ENCODE results near the gene LHFPL6.

The LHFPL6 gene

DNA sequence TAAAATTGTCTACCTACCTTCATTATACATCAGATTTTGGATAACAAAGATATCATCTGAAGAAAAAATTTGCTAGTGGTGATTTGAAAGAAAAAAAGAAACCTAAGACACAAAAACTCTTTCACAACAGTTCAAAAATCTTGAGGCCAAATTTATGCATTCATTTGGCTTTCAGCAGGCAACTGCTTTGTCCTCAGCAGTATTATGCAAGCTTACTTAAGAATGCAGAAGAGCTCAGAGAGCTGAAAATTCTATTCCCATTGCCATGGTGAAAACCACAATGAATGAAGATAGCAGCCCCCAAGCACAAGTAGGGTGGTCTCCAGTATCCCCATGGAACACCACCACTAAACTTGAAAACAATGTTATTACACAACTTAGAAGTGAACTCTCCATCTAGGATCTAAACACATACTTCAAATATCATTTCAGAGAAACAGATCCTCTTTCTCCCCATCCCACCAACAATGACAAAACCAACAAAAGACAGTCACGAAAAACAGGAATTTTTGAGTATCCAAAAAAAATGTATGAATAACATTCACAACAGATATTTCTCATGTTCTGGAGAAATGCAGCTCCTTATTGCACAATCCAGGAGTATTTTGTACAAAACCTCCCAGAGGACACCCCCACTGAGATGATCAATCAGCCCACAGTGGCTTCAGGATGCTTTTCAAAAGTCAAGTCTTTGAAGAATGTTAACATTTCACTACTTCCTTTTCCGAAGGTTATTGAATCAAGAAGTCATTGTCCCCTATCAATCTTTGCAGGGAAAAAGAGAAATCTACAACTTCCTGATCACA is 192.7 kb downstream of the LHFPL6 start:
- no peak for DNase-seq

DNA sequence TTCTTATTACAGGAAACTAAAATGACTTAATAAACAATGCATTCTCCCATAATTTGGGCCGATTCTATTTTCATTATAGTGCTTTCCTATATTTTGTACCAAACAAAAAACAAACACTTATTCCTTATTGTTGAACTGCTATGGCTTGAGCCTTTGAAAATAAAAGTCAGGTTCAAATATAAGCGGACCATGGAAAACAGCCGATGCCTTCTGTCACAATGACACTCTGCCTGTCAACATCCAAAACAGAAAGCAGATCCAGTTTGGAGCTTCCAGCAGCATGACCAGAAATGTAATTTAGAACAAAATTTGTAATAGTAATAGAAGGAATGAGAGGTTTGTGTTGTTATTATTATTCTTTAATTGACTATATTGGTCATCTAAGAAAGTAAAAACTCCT is 194.5 kb downstream of the LHFPL6 start:
- DNase-seq: no peak

DNA sequence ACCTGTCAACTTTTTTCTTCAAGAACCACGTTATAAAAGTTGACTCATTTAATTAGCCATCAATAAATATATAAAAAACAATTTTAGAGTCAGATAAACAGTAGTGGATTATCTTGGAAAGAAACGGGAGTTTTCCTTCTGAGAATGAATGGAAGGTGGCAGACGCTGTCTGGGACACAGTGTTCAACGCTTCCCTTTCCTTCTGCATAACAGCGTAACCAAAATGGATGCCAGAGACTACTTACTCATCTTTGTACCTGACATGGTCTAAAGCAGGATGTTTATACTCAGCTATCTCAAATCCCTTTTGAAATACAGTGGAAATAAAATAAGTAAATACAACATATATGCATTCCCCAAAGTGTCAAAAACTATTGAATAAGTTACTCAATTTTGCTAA is 195.2 kb downstream of the LHFPL6 start:
- DNase-seq: no peak

DNA sequence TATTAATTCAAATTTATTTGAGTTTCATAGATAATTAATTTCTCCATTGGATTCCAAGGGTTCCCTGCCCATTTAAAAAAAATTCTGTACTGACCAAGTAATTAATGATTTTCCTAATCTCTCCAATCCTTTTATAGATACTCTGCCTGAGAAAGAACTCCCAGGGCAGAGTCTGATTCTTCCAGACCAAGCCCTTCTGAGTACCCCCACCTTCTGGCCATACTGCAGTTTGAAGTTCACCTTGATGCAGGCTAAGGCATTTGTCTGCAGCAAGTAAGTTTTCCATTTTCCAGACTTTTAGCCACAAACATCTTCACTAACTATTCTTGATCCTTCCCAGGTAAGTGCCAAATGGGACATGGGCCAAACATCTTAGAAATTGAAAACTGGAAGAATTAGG is 195.9 kb downstream of the LHFPL6 start:
- no peak for DNase-seq

DNA sequence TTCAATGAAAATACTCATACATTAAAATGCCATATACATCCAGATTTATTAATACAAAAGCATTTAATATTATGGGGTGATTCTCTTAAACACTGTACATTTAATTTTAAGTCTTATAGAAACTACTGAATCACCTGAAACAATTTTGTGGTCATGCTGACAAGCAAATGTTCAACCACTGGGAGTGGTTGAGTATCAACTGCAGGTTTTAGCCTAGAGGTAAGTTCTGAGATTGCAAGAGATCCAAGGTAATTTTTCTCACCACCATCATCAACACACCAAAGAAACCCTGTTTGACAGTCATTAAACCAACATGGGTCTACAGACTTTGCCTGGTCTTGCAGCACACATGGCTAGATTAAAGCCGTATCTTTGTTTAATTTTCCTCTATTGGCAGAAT is 196.3 kb downstream of the LHFPL6 start:
- no peak for DNase-seq

DNA sequence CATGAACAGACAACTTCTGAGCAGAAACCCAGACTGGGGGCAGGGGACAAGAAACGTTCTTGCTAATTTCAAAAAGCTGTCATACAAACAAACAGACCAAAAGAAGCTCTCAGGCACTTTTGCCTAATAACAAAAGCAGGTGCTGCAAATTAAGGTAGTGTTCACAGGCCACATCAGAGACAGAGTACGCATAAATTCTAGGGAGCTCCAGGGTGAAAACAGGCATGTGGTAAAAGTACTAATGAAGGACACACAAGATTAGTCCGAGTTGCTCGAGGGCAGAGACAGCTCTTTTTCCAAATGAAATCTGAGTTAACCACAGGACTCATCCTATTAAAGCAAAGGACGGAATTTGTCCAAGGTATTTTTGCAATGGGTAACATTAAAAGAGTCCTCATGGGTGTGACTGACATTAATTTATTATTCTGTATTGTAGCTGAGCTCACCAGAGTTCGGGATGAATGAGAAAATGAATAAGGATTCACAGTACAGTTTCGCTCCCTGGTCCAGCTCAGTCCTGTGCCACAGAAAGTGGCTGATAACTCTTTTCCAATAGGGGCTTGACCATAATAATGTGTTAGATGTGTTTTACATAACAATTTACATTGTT is 197.3 kb downstream of the LHFPL6 start:
- DNase-seq: no peak

DNA sequence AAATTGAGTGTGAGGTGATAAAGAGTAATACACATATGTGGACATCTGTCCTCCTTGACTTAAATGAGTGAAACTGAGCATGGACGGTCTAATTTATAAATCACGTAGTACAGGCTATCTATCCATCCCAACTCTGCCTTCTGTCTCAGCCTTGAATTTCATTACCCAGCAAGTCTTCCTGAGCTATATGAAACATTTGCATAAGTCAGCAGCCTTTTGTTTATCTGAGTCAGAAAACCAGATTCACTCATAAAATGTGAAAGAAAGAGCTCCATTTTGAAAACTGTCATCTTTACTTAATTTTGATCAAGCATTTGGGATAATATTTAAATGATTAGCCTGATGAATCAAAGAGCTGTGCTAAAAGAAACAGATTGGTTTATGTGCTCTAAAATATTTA is 197.9 kb downstream of the LHFPL6 start:
- DNase-seq: no peak

DNA sequence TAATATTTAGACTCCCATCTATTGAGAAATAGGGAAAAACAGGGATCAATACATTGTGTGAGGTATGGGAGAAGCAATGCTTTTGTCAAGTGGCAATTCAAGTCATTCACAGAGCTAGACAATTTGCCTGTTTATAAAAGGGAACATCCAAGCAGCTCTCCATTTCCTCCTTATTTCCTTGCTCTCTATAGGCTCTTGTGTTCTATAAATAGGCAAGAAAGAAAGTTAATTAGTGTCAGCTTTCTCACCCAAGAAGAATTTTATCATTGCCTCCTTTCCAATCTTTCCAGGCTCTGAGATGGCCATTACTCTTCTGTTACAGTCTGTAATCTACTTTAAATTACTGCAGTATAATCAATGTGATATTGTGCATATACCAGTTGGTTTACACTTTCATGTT is 199.9 kb downstream of the LHFPL6 start:
- DNase-seq: no peak

DNA sequence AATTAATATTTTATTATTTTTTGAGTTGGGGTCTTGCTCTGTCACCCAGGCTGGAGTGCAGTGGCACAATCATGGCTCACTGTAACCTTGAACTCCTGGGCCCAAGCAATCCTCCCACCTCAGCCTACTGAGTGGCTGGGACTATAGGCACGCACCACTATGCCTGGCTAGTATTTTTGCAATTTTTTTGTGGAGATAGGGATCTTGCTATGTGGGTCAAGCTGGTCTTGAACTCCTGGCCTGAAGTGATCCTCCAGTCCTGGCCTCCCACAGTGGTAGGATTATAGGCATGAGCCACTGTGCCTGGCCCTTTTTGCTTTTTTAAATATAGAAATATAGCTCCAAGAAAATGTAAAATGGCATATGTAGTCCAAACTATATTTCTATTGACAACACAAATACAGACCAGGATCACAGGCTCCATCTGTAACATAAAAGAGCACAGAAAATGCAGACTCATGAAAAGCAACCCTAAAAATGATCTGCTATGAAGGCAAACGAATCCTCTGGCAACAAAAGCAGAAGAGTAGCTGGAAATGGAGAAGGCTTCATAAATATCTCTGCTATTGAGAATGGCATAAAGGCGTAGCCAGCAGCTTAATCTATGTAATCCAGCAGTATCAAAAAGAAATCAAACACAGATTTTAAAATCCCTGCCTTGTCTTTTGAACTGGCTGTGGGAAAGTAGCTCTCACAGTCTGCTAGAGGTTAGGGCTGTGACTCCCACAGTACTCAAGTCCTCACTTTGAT is 200.6 kb downstream of the LHFPL6 start:
- no peak for DNase-seq

DNA sequence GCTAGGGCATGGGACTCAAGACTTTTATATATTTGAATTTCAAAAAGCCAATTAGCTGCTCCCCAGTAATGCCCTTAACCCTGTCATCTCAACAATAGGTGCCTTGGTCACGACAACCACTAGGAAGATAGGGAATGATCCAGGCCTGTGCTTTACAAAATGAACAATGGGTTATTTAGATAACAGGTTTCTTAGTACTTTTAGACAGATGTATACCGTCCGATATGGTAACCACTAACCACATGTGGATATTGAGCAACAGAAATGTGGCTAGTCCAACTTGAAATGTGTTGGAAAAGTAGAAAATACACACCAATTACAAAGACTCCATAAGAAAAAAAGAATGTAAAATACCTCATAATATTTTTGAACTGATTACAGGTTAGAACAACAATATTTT is 201.2 kb downstream of the LHFPL6 start:
- no peak for DNase-seq

DNA sequence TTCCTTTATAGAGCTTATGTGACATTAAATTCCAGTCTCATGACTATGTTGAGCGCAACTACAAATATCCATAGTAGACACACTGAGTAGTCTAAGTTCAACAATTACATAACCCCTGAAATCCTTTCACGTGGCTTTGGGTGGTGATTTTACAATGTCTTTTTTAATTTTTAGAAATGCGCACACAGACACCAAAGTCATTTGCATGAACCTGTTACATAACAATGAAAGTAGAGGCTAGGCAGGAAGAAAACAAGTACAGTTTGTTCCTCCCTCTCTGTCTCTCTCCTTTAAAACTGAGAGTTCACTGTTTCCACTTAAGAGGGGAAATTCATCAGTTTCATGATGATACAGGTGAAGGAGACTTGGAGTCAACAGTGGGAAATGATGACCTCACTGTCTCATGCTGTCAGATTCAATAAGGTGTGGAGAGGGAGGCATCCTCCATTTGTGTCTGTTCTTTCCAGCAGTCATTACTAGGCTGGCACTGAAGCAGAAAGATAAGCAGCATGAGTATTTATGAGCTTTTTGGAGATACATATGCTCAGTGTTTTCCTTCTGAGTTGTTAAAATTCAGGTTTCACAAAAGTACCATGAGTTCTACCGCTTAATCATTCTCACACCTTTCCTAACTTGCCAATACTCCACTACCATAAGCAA is 201.8 kb downstream of the LHFPL6 start:
- no peak for DNase-seq

DNA sequence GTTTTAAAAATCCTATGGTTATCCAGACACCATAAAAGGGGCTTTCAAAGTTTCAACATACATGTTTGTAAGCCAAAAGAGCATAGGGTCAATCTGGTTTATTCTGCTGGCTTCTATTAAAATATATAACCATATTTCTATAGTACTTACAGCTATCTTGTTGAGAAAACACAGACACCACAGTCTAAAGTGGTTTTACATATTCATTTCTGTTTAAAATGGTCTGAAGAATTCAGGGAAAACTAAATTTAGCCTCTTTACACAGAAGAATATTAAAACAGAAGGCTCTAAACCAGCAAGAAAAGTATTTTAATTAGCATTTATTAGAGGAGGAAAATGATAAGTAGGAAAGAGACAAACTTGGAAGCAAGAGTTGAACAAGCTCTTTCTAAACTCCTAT is 203.9 kb downstream of the LHFPL6 start:
- no peak for DNase-seq

DNA sequence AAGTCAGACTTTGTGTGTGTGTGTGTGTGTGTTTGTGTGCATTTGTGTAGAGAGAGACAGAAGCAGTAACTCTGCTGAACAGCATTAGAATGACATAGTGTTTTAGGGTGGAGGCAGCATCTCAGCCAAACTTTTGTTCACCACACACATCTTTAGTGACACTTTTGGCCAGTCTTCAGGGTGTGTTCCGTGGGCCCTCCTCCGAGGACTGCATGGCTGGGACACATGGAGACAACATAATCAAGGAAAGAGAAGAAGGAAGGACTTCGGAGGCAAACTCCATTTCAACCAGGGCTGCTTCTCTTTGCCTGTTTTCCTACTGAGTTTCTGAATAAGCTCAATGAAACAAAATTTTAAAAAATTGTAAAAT is 205.1 kb downstream of the LHFPL6 start:
- DNase-seq: no peak

DNA sequence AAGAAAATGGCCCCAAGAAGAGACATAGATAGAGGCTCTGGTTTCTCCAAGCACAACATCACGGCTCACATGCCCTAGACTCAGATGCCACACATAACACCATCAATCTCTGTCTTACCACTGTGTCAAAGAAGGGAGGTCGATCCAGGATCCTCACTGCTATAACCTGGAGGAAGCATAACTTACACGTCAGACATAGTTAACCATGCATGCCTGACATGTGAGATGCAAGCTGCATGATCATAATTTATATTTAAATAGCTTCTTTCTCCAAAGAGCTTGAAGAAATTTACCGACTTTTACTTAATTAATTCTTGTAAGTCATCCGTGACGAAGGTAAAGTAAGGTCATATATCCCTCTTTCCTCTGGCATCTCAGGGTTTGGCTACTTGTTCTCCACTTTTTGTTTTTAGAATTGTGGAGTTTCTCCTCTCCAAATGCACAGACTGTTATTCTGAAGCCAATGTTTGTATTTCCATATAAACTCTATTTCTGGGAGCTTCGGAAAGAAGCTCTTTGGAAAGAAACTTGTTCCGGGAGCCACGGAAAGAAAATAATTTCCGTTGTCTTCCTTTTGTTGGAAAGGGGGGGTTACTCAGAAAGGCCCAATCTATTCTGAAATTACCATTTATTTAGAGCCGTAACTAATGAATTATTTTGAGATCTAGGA is 205.6 kb downstream of the LHFPL6 start:
- DNase-seq: no peak

DNA sequence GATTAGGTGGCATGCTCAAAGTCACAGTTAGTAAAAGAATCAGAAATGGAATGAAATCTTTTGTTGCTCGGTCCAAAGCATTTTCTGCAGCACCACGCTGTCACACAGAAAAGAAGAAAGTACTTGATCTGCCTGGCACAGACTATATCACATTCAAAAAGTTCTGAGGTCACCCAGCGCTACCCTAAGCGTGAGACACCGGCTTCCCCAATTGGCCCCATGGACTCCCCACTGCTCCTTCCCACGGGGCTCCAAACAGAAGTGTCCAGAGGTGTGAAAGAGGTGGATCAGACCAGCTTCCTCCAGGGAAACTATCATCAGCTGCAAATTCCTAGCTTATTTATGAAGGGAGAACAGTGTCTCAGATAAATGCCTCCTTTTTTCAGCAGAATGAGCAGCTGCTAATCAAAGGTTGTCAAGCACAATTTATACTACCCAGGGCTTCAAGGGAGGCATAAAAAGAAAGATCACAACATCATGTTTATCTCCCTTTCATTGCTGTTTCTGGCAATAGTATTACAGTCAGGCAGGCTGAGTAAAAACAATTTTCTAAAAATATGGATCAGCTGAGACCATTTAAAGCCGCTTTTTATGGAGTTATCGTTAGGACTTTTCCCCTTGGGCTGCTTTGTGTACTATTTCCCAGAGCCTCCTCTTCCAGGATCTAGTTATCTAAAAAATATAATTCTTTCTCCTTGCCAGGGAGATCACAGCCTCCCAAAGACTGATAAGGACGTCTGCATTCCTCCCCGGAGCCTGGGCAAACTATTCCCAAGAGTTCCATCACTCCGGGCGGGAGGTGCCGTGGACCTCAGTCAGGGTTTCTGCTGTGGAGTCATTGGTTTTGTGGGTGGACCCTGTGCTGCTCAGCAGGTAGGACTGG is 208.0 kb downstream of the LHFPL6 start:
- DNase-seq: no peak

DNA sequence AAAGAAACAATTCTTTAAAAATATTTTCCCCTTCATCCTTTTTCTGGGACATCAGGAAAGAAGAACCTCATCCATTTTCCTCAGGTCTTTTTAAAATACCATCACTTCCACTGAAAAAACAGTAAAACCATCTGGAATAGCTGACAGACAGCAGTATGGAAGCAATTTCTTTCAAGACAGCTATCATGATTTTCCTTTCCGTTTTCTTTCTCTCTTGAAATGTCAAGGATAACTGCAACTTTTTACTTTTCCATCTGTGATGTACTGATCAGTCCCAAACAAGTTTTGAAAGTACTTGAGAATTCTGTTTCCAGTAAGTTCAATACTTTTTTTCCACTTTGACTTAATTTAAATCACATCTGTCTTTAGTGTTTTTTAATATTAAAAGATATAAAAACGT is 211.2 kb downstream of the LHFPL6 start:
- no peak for DNase-seq

DNA sequence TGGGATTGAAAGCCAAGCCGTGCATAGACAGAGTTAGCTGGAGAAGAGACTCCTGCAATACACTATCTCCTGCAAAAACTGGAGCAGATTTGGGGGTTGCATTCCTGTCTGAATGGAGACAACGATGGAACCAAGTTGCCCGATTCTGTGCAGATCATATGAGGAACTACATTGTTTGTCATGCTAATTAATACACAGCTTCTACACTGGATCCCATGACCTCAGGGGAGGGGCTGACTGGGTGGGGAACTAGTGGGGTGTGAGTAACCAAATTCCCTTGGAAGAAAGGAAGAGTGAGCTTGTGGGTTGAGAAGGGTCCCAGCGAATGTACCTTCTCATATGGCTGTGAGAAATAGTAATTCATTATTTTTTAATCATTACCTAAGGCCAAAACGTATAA is 214.0 kb downstream of the LHFPL6 start:
- no peak for DNase-seq

DNA sequence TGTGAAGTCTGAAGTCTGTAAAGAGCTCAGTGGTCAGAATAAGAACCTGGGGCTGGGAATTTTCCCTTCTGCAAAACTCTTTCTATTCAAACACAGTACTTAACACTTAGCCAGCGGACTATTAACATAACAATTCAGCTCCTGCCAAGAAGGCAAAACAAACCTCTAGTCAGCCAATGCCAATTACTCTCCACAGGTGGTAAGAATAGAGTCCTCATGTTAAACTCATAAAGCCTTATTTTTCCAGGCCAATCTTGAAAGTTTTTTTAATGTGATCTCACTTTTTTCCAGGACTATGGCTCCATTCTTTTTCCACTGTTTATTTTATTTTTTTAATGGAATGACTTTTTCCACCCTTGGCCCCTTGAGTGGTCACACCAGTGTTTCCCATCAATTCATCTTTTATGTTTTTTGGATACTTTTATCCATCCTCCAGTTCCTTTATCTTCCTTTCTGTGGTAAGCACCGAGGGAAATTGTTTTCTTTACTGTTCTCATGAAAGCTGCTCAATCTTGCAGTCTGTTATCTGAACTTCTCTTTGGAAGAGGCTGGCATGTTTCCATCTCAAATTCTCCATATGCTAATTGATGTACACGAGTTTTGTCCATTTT is 217.3 kb downstream of the LHFPL6 start:
- DNase-seq: no peak

DNA sequence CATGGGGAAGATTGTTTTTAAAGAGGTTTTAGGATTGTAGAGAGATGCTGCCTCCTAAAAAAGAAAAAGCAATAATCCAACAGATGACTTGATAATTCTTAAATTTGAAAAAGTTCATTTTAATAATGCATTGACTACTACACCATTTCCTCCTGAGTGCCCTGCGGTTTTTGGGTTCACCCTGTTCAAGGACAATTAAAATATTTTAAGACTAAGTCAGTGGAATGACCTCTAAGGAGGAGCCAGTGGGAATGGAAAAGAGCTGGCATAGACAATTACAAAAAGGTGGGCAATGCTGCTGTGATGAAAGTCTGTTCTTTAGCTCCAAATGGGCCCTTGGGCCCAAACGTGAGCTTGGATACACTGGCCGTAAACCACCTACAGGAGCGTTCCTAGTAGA is 217.8 kb downstream of the LHFPL6 start:
- no peak for DNase-seq

DNA sequence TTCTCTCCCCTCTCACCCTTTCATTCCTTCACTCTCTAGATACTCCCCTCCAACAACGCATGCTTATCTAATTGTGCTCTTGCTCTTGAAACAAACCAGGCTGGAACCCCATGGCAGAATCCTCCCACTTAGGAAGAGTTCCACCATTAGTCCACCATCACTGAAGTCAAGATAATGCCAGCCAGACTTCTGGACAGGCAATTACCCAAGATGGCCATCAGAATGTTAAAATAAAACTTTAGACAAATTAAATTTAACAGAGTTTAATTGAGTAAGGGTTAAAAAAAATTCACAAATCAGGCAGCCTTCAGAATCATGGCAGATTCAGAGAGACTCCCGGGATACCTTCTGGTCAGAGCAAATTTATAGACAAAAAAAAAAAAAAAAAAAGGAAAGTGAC is 221.5 kb downstream of the LHFPL6 start:
- no peak for DNase-seq

All from Kasumi-1 (cell line).